HG03066 (cell line): ENCODE measurements around the gene TTC33.

Experiments used
- ATAC-seq: cut with Tn5 transposase; IDR thresholded peaks from one replicate; pipeline ENCODE4 v1.9.1; 2021; ENCODE audit warnings: low read depth; ENCODE audit not compliant: unreplicated experiment

Gene TTC33

DNA sequence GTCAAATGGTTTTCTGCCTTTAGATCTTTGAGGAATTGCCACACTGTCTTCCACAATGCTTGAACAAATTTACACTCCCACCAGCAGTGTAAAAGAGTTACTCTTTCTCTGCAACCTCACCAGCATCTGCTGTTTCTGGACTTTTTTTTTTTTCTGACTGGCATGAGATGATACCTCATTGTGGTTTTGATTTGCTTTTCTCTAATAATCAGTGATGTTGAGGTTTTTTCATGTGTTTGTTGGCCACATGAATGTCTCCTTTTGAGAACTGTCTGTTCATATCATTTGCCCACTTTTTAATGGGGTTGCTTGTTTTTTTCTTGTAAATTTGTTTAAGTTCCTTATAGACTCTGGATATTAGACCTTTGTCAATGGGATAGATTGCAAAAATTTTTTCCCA is 205.3 kb downstream of the TTC33 start:
- ATAC-seq: no peak

DNA sequence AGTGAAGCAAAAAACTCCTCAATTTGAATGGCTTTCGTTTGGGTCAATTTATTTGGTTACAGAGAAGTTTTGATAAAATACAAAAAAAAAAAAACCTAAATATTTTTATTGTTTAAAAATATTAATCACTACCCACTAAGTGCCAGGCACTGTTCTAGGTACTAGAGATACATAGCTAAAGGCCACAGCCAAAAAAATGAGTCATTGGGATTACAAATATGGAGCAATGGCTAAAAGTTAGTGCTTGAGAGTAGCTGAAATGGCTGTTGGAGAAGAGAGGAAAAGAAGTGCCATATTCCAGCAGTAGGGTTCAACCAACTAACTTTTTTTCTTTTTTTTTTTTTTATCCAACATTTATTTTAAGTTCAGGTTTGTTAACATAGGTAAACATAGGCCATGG is 206.1 kb downstream of the TTC33 start:
- ATAC-seq: no peak

- no peak for ATAC-seq
Observed at GRCh38 chr5:40547994-40548575, 207.7 kb downstream of the TTC33 start.

DNA sequence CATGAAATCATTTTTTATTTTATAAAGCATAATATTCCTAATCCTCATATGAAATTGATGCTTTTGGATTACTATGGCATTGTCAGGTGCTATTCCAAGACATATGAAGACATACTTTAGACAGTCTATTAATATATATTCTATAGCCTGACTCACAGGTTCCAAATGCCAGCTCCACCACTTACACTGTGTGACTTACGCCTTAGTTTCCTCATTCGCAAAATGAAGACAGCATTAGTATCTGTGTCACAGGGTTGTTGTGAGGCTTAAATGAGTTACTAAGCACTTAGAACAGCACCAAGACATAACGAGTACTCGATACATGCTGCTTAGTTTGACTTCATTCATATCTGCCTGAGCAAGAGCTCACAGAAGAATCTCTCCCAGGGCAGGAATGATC is 208.2 kb downstream of the TTC33 start:
- ATAC-seq: no peak

DNA sequence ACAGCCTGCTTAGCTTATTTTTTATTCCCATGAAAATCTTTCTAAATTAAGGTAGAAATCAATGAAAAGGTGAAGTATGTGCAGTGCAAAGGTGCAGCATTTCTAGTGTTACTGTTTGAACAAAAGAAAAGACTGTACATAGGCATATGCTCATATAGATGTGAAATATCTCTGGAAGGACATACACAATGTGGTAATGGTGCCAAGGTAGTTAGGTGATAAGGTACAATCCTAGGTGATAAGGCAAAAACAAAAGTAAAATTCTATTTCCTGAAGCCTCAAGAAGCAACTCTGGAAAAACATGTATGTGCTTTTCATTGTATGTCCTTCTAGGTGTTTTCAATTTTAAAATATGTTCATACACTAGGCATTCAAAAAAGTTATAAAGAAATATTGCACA is 215.5 kb downstream of the TTC33 start:
- ATAC-seq: no peak

GRCh38 chr5:40524677-40525076 is 231.1 kb downstream of the TTC33 start:
- ATAC-seq: no peak

DNA sequence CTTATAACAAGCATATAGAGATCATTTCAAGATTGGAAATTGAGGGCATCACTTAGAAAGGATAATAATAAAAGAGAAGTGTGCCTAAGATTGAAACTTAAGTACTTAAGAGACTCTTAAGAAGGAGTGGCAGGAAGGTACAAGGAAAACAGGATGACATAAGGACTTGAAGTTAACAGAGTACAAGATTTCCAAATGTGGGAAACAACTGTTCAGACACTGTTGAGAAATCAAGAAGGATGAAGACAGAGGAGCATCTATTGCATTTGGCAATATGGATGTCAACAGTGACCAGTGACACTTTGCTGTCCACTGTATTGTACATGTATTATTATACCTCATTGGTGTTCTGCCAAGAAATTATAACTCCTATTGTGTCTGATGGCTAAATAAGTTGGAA is 233.8 kb downstream of the TTC33 start:
- ATAC-seq: no peak

DNA sequence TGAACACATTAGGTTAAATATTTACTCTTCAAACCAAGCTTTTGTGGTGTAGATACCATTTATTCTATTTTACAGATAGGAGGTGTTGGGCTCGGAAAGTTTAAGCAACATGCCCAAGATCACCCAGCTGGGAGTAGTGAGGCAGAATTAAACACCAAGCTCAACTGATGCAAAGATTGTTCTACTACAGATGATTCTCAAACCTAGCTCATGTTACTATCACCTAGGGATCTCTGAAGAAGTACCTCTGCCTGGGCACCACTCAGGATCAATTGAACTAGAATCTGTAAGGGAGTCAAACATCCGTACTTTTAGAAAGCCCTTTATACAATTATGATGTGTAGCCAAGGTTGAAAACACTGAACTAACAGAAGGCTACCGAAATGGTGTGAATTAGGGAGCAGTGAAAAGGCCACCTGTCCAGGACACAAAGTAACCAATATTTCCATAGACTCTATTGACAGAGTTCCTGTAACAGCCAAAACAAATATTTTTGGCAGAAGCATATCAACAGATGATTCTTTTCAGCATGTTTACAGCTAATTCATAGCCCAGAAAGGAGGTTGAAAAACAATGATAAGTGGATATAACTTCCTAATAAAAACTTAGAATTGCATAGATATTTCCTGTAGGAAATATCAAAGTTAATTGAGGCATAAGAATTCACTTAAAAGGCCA is 234.5 kb downstream of the TTC33 start:
- ATAC-seq: no peak

GRCh38 chr5:40518485-40518917 is 237.3 kb downstream of the TTC33 start:
- ATAC-seq: no peak

DNA sequence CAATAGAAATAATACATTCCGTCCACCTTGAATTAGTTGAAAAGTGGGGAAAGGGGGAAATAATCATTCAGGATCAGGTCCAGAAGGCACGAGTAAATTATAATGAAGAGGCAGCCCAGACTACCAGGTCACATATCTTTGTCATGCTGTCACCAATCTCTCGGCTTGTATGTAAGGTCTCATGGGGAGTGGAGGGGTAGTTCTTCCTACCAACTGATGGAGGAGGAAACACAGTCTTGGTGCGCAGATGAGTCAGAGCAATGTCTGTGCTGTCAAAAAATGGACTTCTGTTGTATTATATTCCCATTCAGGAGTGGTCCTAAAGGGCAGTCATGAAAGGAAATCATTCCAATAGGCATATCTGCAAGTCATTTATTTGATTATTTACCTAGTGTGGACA is 240.3 kb downstream of the TTC33 start:
- no peak for ATAC-seq

- no peak for ATAC-seq
Observed at GRCh38 chr5:40514976-40515375, 240.8 kb downstream of the TTC33 start.

- ATAC-seq: no peak
Observed at GRCh38 chr5:40511801-40512200, 244.0 kb downstream of the TTC33 start.

GRCh38 chr5:40507095-40507494 is 248.7 kb downstream of the TTC33 start:
- ATAC-seq: no peak

DNA sequence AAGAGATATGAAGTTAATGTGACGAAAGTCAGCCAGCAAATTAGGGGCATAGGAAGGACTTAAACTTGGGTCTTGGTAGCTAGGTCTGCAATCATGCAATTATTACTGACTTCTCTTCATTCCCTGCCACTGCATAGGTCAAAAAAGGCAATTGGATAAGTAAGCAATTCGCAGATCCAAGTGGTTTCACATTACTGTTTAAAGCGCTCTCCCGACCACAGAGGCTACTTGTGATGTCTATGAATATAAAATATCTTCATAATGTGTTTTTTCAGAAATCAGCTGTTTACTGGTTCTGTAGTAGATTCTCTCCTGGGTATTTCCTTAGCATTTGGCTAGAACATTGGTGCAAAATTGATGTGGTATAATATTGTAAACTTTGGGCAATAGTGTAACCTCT is 250.7 kb downstream of the TTC33 start:
- ATAC-seq: no peak

DNA sequence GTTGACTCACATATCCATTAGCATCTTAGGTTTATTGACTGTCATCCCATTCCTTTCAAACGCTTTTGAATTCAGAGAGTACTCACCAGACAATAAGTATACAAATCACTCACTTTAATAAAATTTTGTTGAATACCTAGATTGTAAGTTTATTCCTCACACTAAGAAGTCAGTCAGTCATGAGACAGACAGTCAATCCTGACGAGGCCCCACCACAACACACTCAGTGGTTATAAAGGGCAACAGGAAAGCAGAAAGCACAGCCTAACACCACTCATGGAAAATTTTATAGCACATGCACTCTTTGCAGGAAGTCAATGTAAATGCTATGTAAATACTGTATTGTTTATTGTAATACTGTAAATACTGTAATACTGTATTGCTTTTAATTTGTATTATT is 252.3 kb downstream of the TTC33 start:
- ATAC-seq: no peak

DNA sequence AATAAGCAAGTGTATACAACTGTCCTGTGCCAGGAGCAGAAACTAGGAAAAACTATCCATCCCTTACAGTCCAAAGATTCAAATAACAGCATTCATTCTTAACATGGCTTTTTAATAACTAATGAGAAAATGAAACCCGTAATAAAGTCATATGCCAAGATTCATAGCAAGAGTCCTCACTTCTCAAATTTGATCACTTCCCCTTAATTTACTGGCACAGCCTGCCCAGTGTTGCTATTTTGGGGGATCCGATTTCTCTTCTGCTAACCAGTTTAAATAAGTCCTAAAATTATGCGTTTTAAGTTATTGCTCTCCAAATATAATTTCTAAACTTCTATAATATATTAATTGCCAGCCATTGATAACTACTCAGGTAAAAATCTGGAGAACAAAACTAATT is 253.0 kb downstream of the TTC33 start:
- no peak for ATAC-seq

DNA sequence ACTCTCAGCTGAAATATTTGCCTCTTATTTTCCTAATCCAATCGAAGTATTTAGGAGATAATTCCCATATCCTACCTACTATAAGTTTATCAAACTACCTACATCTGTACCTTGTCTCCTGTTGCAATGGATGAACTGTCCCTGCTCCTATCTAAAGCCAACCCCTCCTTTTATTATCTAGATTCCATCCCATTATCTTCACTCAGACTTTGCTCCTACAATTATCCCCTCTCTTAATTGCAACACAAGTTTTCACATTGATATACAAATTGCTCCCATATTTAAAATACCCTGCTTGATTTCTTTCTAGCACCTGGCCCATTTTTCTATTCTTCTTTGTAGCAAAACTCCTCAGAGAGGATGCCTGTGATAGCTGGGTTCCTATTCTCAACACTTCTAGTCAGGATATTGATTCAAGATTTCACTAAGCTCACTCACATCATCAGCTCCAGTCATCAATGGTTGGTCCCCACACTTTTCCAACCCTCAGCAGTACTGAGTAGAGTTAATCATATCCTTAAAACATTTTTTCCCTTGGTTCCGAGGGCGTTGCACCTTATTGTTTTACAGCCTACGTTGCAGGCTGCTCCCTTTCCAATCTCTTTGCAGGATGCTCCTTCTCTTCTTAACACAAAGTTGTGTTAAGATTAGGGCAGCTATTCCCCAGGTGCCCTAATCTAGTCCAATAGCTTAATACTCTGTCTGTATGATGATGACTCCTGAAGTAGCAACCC is 253.9 kb downstream of the TTC33 start:
- no peak for ATAC-seq

GRCh38 chr5:40499518-40500273 is 256.1 kb downstream of the TTC33 start:
- ATAC-seq: no peak

- no peak for ATAC-seq
Observed at GRCh38 chr5:40499007-40499406, 256.8 kb downstream of the TTC33 start.

DNA sequence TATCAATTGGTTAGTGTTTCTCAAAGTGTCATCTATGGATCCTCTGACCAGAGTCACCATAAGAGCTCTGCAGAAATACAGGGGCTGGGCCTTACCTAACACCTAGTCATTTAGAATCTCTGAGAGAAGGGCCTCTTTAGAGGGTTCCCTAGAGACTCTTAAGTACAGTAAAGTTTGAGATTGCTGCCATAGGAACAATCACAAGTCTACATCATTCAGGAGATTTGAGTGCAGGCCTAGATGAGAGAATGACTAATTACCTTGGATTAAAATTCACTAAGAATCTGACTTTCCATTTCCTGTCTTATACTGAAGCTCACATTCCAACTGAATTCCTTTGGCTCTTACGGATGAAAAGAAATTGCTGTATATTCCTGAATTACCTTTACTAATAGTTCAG is 258.2 kb downstream of the TTC33 start:
- no peak for ATAC-seq

DNA sequence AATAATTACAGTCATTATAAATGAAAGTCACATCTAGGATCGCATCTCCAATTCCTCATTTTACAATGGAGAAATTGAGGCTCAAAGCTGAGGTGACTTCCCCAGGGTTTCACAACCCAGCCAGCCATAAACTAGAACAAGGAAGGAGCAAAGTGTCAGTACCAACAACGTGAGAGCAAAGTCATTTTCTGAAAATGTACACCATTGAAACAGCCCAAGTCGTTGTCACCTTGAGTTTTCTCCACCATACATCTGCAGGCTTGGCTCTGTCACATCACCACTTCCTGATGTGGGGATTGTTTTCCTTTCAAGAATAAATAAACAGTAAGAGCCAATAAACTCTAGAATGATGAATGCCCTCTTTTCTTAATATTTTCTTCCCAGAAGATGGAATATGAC is 260.5 kb downstream of the TTC33 start:
- ATAC-seq: no peak
